BJ (cell line): ENCODE data around the gene SPHK1. TPM values are rescaled to one million over a fixed set of nuclear protein-coding genes. Genes with fewer than 3 reads are reported as not detected.
"Not testable (repeated sequence)": the region's sequence is repeated elsewhere in the genome, so short reads cannot be mapped to it uniquely, and the experiment has no call there.

Experiments used
- CTCF ChIA-PET: fragments of 350-600 bp; formaldehyde crosslinking; extraction: SDS; loops from one replicate; lab custom pipeline; 2021; ENCODE audit warnings: antibody characterized with exemption, inconsistent platforms; lab: Yijun Ruan, JAX
- POLR2A ChIA-PET: fragments of 300-600 bp; sonication (Branson Sonifier 250); formaldehyde crosslinking; extraction: SDS; loops from one replicate; lab custom pipeline; 2021; ENCODE audit warnings: antibody characterized with exemption; lab: Charles Lee
- DNase-seq: peaks from one replicate; pipeline ENCODE4 v3.0.0-alpha.2; 2011; ENCODE audit warnings: low read depth
- H3K27me3 ChIP-seq: 2 replicates; pipeline ENCODE4 v1.6.0; 2011; ENCODE audit warnings: low read length; ENCODE audit not compliant: control insufficient read depth, insufficient read depth
- H3K36me3 ChIP-seq: 2 replicates; pipeline ENCODE4 v1.5.1; 2011; ENCODE audit warnings: low read length; ENCODE audit not compliant: control insufficient read depth, insufficient read depth
- H3K4me3 ChIP-seq: 2 replicates; pipeline ENCODE4 v1.5.1; 2011; ENCODE audit warnings: low read depth, mild to moderate bottlenecking, control low read depth, low read length
- CTCF ChIP-seq: IDR thresholded peaks from 2 replicates; pipeline ENCODE4 v1.5.1; 2011; ENCODE audit warnings: low read depth, mild to moderate bottlenecking, control low read depth, inconsistent platforms, low read length, moderate library complexity; ENCODE audit not compliant: insufficient read depth
- polyA plus RNA-seq: library from polyadenylated mRNA; depleted of rRNA; stranded (reverse); fragments of >200 nt; gene quantifications from 2 replicates; pipeline ENCODE4 v1.2.3, GENCODE V29; 2011

The SPHK1 gene
- polyA plus RNA-seq, 1 experiment = 57.8 TPM

DNA sequence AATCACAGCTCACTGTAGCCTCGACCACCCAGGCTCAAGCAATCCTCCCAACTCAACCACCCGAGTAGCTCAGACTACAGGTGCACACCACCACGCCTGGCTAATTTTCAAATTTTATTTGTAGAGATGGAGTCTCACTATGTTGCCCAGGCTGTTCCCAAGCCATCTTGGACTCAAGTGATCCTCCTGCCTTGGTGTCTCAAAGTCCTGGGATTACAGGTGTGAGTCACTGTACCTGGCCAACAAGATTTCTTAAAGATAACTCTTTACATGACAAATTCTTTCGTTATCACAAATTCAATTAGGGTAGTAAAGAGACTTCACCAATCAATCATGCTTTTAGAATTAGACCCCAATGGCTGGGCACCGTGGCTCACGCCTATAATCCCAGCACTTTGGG is 43.1 kb upstream of the SPHK1 start:
- H3K4me3 ChIP-seq = no peak overlapping the region
- TF ChIP-seq CTCF = no peak
- no peak for DNase-seq
- H3K36me3 ChIP-seq = peaks cover 10% of the 10 kb centered on the region
- H3K27me3 ChIP-seq = no peaks in the 10 kb centered on the region
- ChIA-PET CTCF (no interaction called here), POLR2A (no interaction called here)

DNA sequence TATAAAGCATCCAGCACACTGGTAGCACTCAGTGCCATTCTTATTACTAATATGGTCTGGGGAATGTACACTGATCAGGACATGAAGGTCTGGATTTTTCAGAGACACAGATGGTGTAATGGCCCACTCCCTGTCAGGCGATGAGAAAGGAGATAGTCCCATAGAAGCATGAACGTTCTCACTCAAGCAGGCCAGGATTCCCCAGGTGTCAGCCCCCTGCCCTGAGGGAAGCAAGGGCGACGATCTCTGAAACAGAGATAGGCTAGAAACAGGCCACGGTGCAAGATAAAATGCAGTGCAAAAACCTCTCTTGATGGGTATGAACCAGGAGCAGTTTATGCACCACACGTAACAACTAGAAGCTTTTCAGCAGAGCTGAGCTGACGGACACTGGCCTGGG is 41.3 kb upstream of the SPHK1 start:
- ChIA-PET CTCF (no interaction called here), POLR2A (no interaction called here)
- no peak overlapping the region for H3K4me3 ChIP-seq
- no peak for DNase-seq
- TF ChIP-seq CTCF = no peak
- H3K36me3 ChIP-seq = peaks cover 11% of the 10 kb centered on the region
- H3K27me3 ChIP-seq = no peaks in the 10 kb centered on the region

DNA sequence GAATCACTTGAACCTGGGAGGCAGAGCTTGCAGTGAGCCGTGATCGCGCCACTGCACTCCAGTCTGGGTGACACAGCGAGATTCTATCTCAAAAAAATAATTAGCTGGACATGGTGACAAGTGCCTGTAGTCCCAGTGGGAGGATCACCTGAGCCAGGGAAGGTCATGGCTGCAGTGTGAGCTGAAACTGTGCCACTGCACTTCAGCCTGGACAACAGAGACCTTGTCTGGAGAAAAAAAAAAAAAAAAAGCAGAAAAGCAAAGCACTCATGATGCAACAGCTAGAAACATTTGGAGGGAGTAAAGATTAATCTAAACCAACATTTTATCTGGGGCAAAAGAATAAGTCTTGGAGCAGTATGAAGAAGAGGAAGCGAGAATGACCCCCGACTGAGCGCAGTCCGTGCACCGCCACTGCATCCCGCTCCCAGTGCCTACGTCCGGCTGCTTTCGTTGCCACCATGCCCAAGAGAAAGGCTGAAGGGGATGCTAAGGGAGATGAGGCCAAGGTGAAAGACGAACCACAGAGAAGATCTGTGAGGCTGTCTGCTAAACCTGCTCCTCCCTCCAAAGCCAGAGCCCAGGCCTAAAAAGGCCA is 38.9 kb upstream of the SPHK1 start:
- H3K36me3 ChIP-seq = peaks cover 11% of the 10 kb centered on the region
- TF ChIP-seq CTCF = no peak
- H3K4me3 ChIP-seq = no peak overlapping the region
- POLR2A ChIA-PET = no interaction called here
- CTCF ChIA-PET = no interaction called here
- no peaks in the 10 kb centered on the region for H3K27me3 ChIP-seq
- no peak for DNase-seq

GRCh38 chr17:76346936-76347335 is 37.5 kb upstream of the SPHK1 start:
- H3K4me3 ChIP-seq, POLR2A ChIA-PET, H3K27me3 ChIP-seq, CTCF ChIA-PET, H3K36me3 ChIP-seq, DNase-seq: not testable (repeated sequence)

- Histone ChIP-seq H3K4me3 (no peak overlapping the region), H3K36me3 (peaks cover 6% of the 10 kb centered on the region), H3K27me3 (no peaks in the 10 kb centered on the region)
- no peak for DNase-seq
- CTCF ChIA-PET = interaction anchor here (4.3 to 4.4 kb wide), 2 partner anchors 35 to 48 kb away, joined by 27 read pairs; no protein-coding TSS in a partner anchor
- TF ChIP-seq CTCF = no peak
- POLR2A ChIA-PET = interaction anchor here (0.7 kb wide), 1 partner anchor 20 kb away, joined by 7 read pairs; no protein-coding TSS in a partner anchor
Measured at GRCh38 chr17:76350463-76350862, 33.9 kb upstream of the SPHK1 start.
